K562 (cell line): ENCODE results near the gene GTF2H4. TPM values are rescaled to one million over a fixed set of nuclear protein-coding genes. Genes with fewer than 3 reads are reported as not detected.

Source experiments
- ATAC-seq: fragments of 200-7000 bp; cut with Tn5 transposase; 3 replicates; pipeline ENCODE4 v1.9.1; 2020; ENCODE audit warnings: moderate library complexity
- BruUV-seq: library from RNA; stranded (reverse); fragments of 400-500 nt; replicated peaks from 2 replicates; lab custom pipeline; 2021; lab: Mats Ljungman, UMichigan
- CTCF ChIA-PET: fragments of 300-600 bp; formaldehyde crosslinking; extraction: SDS; loops from one replicate; lab custom pipeline; 2021; ENCODE audit warnings: low intra/inter-chr PET ratio; lab: Yijun Ruan, JAX
- POLR2A ChIA-PET: fragments of 300-600, 350-650 bp; sonication (Branson Sonifier 250); formaldehyde crosslinking; extraction: SDS; loops from one replicate; lab custom pipeline; 2021; ENCODE audit warnings: antibody characterized with exemption, inconsistent platforms; lab: Yijun Ruan, JAX
- DNase-seq, 4 experiments: peaks; one replicate each; pipeline versions ENCODE4 v3.0.0 to v3.0.0-alpha.2; 2011 to 2018; ENCODE audit warnings: low spot score in 3 of 4, mixed read lengths in 3 of 4; ENCODE audit errors: extremely low read depth in 1 of 4
- FAIRE-seq: peaks from 2 replicates; lab custom pipeline; 2011; peaks lifted over from hg19 to GRCh38; lab: Jason Lieb, UNC
- H2AFZ ChIP-seq: 2 replicates; pipeline ENCODE4 v1.6.0; 2011; ENCODE audit warnings: low read depth, low read length, control low read depth, inconsistent platforms
- H3K27ac ChIP-seq: fragments of 200-600 bp; 3 replicates; pipeline ENCODE4 v1.8.0; 2011; ENCODE audit warnings: low read depth, mild to moderate bottlenecking, control low read depth, inconsistent platforms, low read length, moderate library complexity, mixed read lengths; ENCODE audit errors: extremely low read depth
- H3K27me3 ChIP-seq, 2 experiments: fragments of 300-600 bp in 1 of 2; 2 replicates in 1 of 2; 3 replicates in 1 of 2; pipeline versions ENCODE4 v1.6.0 to v1.8.0; 2011; ENCODE audit warnings: inconsistent platforms in 2 of 2, low read length in 2 of 2, mild to moderate bottlenecking in 1 of 2, mixed read lengths in 1 of 2, moderate library complexity in 1 of 2; ENCODE audit not compliant: control insufficient read depth in 2 of 2, insufficient read depth in 2 of 2
- H3K36me3 ChIP-seq: fragments of 300-600 bp; 3 replicates; pipeline ENCODE4 v1.8.0; 2011; ENCODE audit warnings: mild to moderate bottlenecking, low read length, inconsistent platforms; ENCODE audit not compliant: control insufficient read depth, insufficient read depth
- H3K4me1 ChIP-seq, 2 experiments: fragments of 200-600 bp in 1 of 2; replicated peaks in 1 of 2; 2 replicates in 1 of 2; 3 replicates in 1 of 2; pipeline versions ENCODE4 v1.5.1 to v1.8.0; 2011; ENCODE audit warnings: inconsistent platforms in 2 of 2, low read length in 2 of 2, mild to moderate bottlenecking in 1 of 2, mixed read lengths in 1 of 2, moderate library complexity in 1 of 2; ENCODE audit not compliant: control insufficient read depth in 2 of 2, insufficient read depth in 2 of 2
- H3K4me2 ChIP-seq: 2 replicates; pipeline ENCODE4 v1.6.1; 2011; ENCODE audit warnings: low read length, control low read depth, inconsistent platforms, mixed read lengths; ENCODE audit not compliant: insufficient read depth
- H3K4me3 ChIP-seq: fragments of 200-600 bp; sonication (generic), shearing (Covaris generic); 2 replicates; pipeline ENCODE4 v1.5.1; 2016; ENCODE audit warnings: control low read depth, inconsistent platforms
- H3K79me2 ChIP-seq: fragments of 200-600 bp; 3 replicates; pipeline ENCODE4 v1.8.0; 2011; ENCODE audit warnings: low read length, inconsistent platforms; ENCODE audit not compliant: control insufficient read depth, insufficient read depth
- H3K9ac ChIP-seq, 2 experiments: 2 replicates each; pipeline versions ENCODE4 v1.6.0 to v1.6.1; 2011; ENCODE audit warnings: low read depth in 2 of 2, low read length in 2 of 2, control low read depth in 1 of 2, inconsistent platforms in 1 of 2, mild to moderate bottlenecking in 1 of 2, mixed read lengths in 1 of 2; ENCODE audit not compliant: insufficient read depth in 1 of 2
- H3K9me1 ChIP-seq: one replicate; pipeline ENCODE4 v1.6.0; 2011; ENCODE audit warnings: inconsistent platforms, mild to moderate bottlenecking, low read length, moderate library complexity; ENCODE audit not compliant: control insufficient read depth, insufficient read depth
- H3K9me3 ChIP-seq: replicated peaks from 2 replicates; pipeline ENCODE4 v1.5.1; 2011; ENCODE audit warnings: low read depth, low read length, inconsistent platforms; ENCODE audit not compliant: control insufficient read depth, insufficient read depth
- H4K20me1 ChIP-seq: replicated peaks from 2 replicates; pipeline ENCODE4 v1.6.1; 2011; ENCODE audit warnings: low read length, inconsistent platforms, mixed read lengths; ENCODE audit not compliant: control insufficient read depth, insufficient read depth
- FOXM1 ChIP-seq, 2 experiments: fragments of 450-650 bp in 1 of 2; sonication (generic) in 1 of 2; formaldehyde crosslinking in 1 of 2; IDR thresholded peaks; 2 replicates each; pipeline versions ENCODE4 v1.6.1 to v1.9.0; 2017 to 2022; ENCODE audit warnings: low read depth in 2 of 2, mild to moderate bottlenecking in 2 of 2, missing genetic modification reagents in 1 of 2, moderate library complexity in 1 of 2
- TFAP4 ChIP-seq: sonication (generic); formaldehyde crosslinking; IDR thresholded peaks from 2 replicates; pipeline ENCODE4 v1.8.0; 2022; ENCODE audit warnings: missing genetic modification reagents, mild to moderate bottlenecking, moderate library complexity, borderline replicate concordance
- ZNF197 ChIP-seq: fragments of 200-800 bp; sonication (Bioruptor generic); IDR thresholded peaks from 2 replicates; pipeline ENCODE4 v1.6.1; 2016; ENCODE audit warnings: low read depth, missing genetic modification characterization, missing compliant biosample characterization
- WGBS: fragments of 100-300 bp; shearing (Covaris generic); methylation state at CpG from one replicate; pipeline ENCODE4 v1.1.6; 2016; ENCODE audit warnings: low coverage, mixed read lengths; ENCODE audit not compliant: insufficient coverage; ENCODE audit errors: missing lambda C conversion rate; 5-methylcytosine and 5-hydroxymethylcytosine counted together
- in situ Hi-C: fragments of 300-500 bp; cut with MboI; formaldehyde crosslinking; loops from 4 replicates; pipeline ENCODE4 v1.15.0; 2018; ENCODE audit warnings: inconsistent platforms, mixed read lengths
- intact Hi-C: fragments of 100-400 bp; cut with micrococcal nuclease; formaldehyde crosslinking; loops from 2 replicates; pipeline ENCODE4 v1.14.2; 2022
- polyA plus RNA-seq, 8 experiments: library from polyadenylated mRNA; depleted of rRNA in 4 of 8; stranded (reverse) in 5 of 8; unstranded in 3 of 8; fragments of >200 nt; fragmentation: Nextera tagmentation in 2 of 8; fragmentation: Illumina TruSeq in 1 of 8; extraction: Ambion mirVana in 2 of 8; extraction: Trizol in 1 of 8; gene quantifications; 2 replicates each; pipeline versions ENCODE4 v1.2.1 to v1.2.3, GENCODE V29; 2011 to 2014; ENCODE audit warnings: inconsistent platforms in 1 of 8, missing spikeins in 1 of 8
- total RNA-seq, 7 experiments: library from RNA; depleted of rRNA in 6 of 7; stranded (reverse); fragments of >200 nt in 6 of 7; fragmentation: Illumina TruSeq in 2 of 7; extraction: Trizol in 2 of 7; gene quantifications; 2 replicates each; pipeline versions ENCODE4 v1.2.1 to v1.2.3, GENCODE V29; 2011 to 2021; ENCODE audit warnings: low replicate concordance in 1 of 7

The GTF2H4 gene
- total and polyA plus RNA-seq, 9 of the 15 experiments (the other 6 are each of a cell fraction or from before 2014, with no cell fraction given), result 3.6 to 86.1 (median 39.6) TPM

GRCh38 chr6:30890646-30891449, 17.2 kb upstream of the GTF2H4 start:
- ATAC-seq, result no peak
- Histone ChIP-seq H3K27me3 (no peaks in the 10 kb centered on the region), H3K4me1 (peaks cover 16 to 29% of the 10 kb centered on the region in 2 experiments), H3K4me3 (no peak overlapping the region), H3K9ac (peak overlapping the region in 1 of 2 experiments; percentile 4; a peak in 1 of 4 replicates), H3K36me3 (peaks cover 67% of the 10 kb centered on the region), H3K9me3 (no peaks in the 10 kb centered on the region), H2AFZ (no peak overlapping the region), H3K9me1 (peaks cover 3% of the 10 kb centered on the region), H3K79me2 (peaks cover 30% of the 10 kb centered on the region), H4K20me1 (peaks cover 9% of the 10 kb centered on the region), H3K4me2 (no peak overlapping the region), H3K27ac (no peak overlapping the region)
- no peak for FAIRE-seq
- ChIA-PET CTCF (no interaction called here), POLR2A (interaction anchor here (0.9 to 1.9 kb wide), 4 partner anchors 9 to 153 kb away, joined by 4 to 8 read pairs (median 4); no protein-coding TSS in a partner anchor)
- WGBS, result 85% methylated on average over 12 of the region's 12 CpGs
- intact Hi-C loops, result no loop called here
- TF ChIP-seq FOXM1 (IDR thresholded peaks at IDR 0.05; ENCODE audit: low read depth), result no peak
- 0 out of 2 replicates have a peak, but pooled peaks have one; percentile 7 for TF ChIP-seq FOXM1 (CRISPR knock-in tag; IDR thresholded peaks at IDR 0.05; ENCODE audit: low read depth)
- 0 out of 2 replicates have a peak, but pooled peaks have one; percentile 9 for TF ChIP-seq TFAP4 (CRISPR knock-in tag)
- TF ChIP-seq ZNF197 (CRISPR knock-in tag), result no peak
- in situ Hi-C loops, result no loop called here
- peak in 2 of 4 experiments; percentile 22 to 34 for DNase-seq
- no TSS peak for BruUV-seq
